Measurements from ENCODE around the gene DPP9.

- TF ChIP-seq ELF4 (IDR thresholded peaks at IDR 0.05) (no peak), SUZ12 (IDR thresholded peaks at IDR 0.05) (no peak), FOXM1 (IDR thresholded peaks at IDR 0.05; ENCODE audit: borderline replicate concordance) (no peak), FOXA1 (IDR thresholded peaks at IDR 0.05) (no peak), HDGF (IDR thresholded peaks at IDR 0.05; ENCODE audit: borderline replicate concordance) (no peak), PKNOX1 (IDR thresholded peaks at IDR 0.05) (no peak), SP1 (IDR thresholded peaks at IDR 0.05) (no peak), FOXK2 (IDR thresholded peaks at IDR 0.05) (no peak), ZNF384 (IDR thresholded peaks at IDR 0.05) (no peak)
Observed at GRCh38 chr19:4758082-4758481, 34.4 kb upstream of the DPP9 start.

All from HEK293T (cell line).